Natural killer cell treated with Interleukin-12 subunit alpha and Interleukin-12 subunit beta and Interleukin-15 and Interleukin-18, amount 100 ng/mL, for 72 hours (primary cell): Measurements from ENCODE around the gene ZC3H13. TPM values are rescaled to one million over a fixed set of nuclear protein-coding genes. Genes with fewer than 3 reads are reported as not detected.

Experiments
- ATAC-seq, 2 donors: fragments of 150-1000 bp; cut with Tn5 transposase in 1 of 2; sonication (Bioruptor Pico), chemical (Tn5 transposase) in 1 of 2; 2 replicates each; pipeline ENCODE4 v1.10.0; 2021
- DNase-seq: peaks from one replicate; pipeline ENCODE4 v3.0.0; 2022; ENCODE audit warnings: low spot score
- H3K27ac Mint-ChIP-seq, 2 donors: 1 replicate in 1 of 2; 2 replicates in 1 of 2; pipeline ENCODE4 v1.8.0; 2022; ENCODE audit warnings: mixed read lengths in 2 of 2, mild to moderate bottlenecking in 1 of 2, moderate library complexity in 1 of 2
- H3K27me3 Mint-ChIP-seq, 2 donors: 1 replicate in 1 of 2; 2 replicates in 1 of 2; pipeline ENCODE4 v1.8.0; 2022; ENCODE audit warnings: mixed read lengths in 2 of 2
- H3K36me3 Mint-ChIP-seq: one replicate; pipeline ENCODE4 v1.8.0; 2022; ENCODE audit warnings: mixed read lengths
- H3K4me1 Mint-ChIP-seq, 2 donors: 1 replicate in 1 of 2; 2 replicates in 1 of 2; pipeline ENCODE4 v1.8.0; 2022; ENCODE audit warnings: low read depth in 2 of 2, mixed read lengths in 2 of 2, mild to moderate bottlenecking in 1 of 2
- H3K4me3 Mint-ChIP-seq: one replicate; pipeline ENCODE4 v1.8.0; 2022; ENCODE audit warnings: mixed read lengths
- H3K9me3 Mint-ChIP-seq: 2 replicates; pipeline ENCODE4 v1.8.0; 2022; ENCODE audit warnings: mixed read lengths
- total RNA-seq, 2 donors: library from RNA; stranded (reverse); gene quantifications; one replicate each; pipeline ENCODE4 v1.2.3, GENCODE V29; 2022

The ZC3H13 gene
- 10 to 100 TPM; 49.1 to 65.0 TPM for total RNA-seq

GRCh38 chr13:46052319-46053161 is at the start of gene ZC3H13:
TSS of gene ZC3H13 (minus strand) at chr13:46052746. CDS start at chr13:46045507, 7,239 bp downstream.
- Mint-ChIP-seq H3K36me3 (no peaks in the 10 kb centered on the region), H3K27me3 (peaks cover 9 to 10% of the 10 kb centered on the region in 2 donors), H3K27ac (peak within 1 kb of the TSS; percentile 89 to 96), H3K4me3 (peak within 1 kb of the TSS; percentile 86), H3K4me1 (peaks cover 20 to 22% of the 10 kb centered on the region in 2 donors), H3K9me3 (no peaks in the 10 kb centered on the region)
- DNase-seq (peak; percentile 93), ATAC-seq (peak; percentile 100)

- Mint-ChIP-seq H3K9me3 (no peaks in the 10 kb centered on the region), H3K27ac (no peak overlapping the region), H3K27me3 (peaks cover 10 to 14% of the 10 kb centered on the region in 2 donors), H3K4me3 (no peak overlapping the region), H3K36me3 (no peaks in the 10 kb centered on the region), H3K4me1 (peaks cover 0 to 4% of the 10 kb centered on the region in 2 donors)
- ATAC-seq: no peak
- DNase-seq: no peak
Observed at GRCh38 chr13:46102255-46102605, 49.7 kb upstream of the ZC3H13 start.

- DNase-seq (no peak), ATAC-seq (no peak)
- H3K4me1 Mint-ChIP-seq: no peaks in the 10 kb centered on the region
- H3K27me3 Mint-ChIP-seq: peaks cover 10 to 14% of the 10 kb centered on the region in 2 donors
- no peaks in the 10 kb centered on the region for H3K9me3 Mint-ChIP-seq
- no peak overlapping the region for H3K27ac Mint-ChIP-seq
- no peak overlapping the region for H3K4me3 Mint-ChIP-seq
- H3K36me3 Mint-ChIP-seq: no peaks in the 10 kb centered on the region
Observed at GRCh38 chr13:46101484-46102254, 49.1 kb upstream of the ZC3H13 start.

GRCh38 chr13:46101002-46101401 is 48.5 kb upstream of the ZC3H13 start:
- ATAC-seq (no peak), DNase-seq (no peak)
- no peaks in the 10 kb centered on the region for H3K9me3 Mint-ChIP-seq
- H3K27ac Mint-ChIP-seq: no peak overlapping the region
- no peaks in the 10 kb centered on the region for H3K4me1 Mint-ChIP-seq
- no peaks in the 10 kb centered on the region for H3K36me3 Mint-ChIP-seq
- peaks cover 13 to 20% of the 10 kb centered on the region in 2 donors for H3K27me3 Mint-ChIP-seq
- H3K4me3 Mint-ChIP-seq: no peak overlapping the region

GRCh38 chr13:46100191-46100815 is 47.8 kb upstream of the ZC3H13 start:
- Mint-ChIP-seq H3K36me3 (no peaks in the 10 kb centered on the region), H3K4me1 (no peaks in the 10 kb centered on the region), H3K9me3 (no peaks in the 10 kb centered on the region), H3K4me3 (no peak overlapping the region), H3K27me3 (peaks cover 13 to 22% of the 10 kb centered on the region in 2 donors), H3K27ac (no peak overlapping the region)
- DNase-seq (no peak), ATAC-seq (no peak)

- DNase-seq (no peak), ATAC-seq (no peak)
- Mint-ChIP-seq H3K4me3 (no peak overlapping the region), H3K36me3 (no peaks in the 10 kb centered on the region), H3K27me3 (peaks cover 17 to 19% of the 10 kb centered on the region in 2 donors), H3K9me3 (no peaks in the 10 kb centered on the region), H3K27ac (no peak overlapping the region), H3K4me1 (no peaks in the 10 kb centered on the region)
Observed at GRCh38 chr13:46097663-46098062, 45.1 kb upstream of the ZC3H13 start.

- ATAC-seq: no peak
- H3K4me3 Mint-ChIP-seq: no peak overlapping the region
- H3K4me1 Mint-ChIP-seq: no peaks in the 10 kb centered on the region
- H3K36me3 Mint-ChIP-seq: no peaks in the 10 kb centered on the region
- no peak for DNase-seq
- H3K27ac Mint-ChIP-seq: no peak overlapping the region
- H3K9me3 Mint-ChIP-seq: no peaks in the 10 kb centered on the region
- peaks cover 22 to 25% of the 10 kb centered on the region in 2 donors for H3K27me3 Mint-ChIP-seq
Observed at GRCh38 chr13:46097015-46097414, 44.5 kb upstream of the ZC3H13 start.

- H3K27me3 Mint-ChIP-seq: peaks cover 23 to 35% of the 10 kb centered on the region in 2 donors
- ATAC-seq (peak in 1 of 2 donors; percentile 9), DNase-seq (no peak)
- H3K36me3 Mint-ChIP-seq: no peaks in the 10 kb centered on the region
- H3K4me1 Mint-ChIP-seq: no peaks in the 10 kb centered on the region
- no peak overlapping the region for H3K4me3 Mint-ChIP-seq
- H3K9me3 Mint-ChIP-seq: no peaks in the 10 kb centered on the region
- H3K27ac Mint-ChIP-seq: no peak overlapping the region
Observed at GRCh38 chr13:46094478-46094877, 41.9 kb upstream of the ZC3H13 start.

- no peak for DNase-seq
- Mint-ChIP-seq H3K4me3 (no peak overlapping the region), H3K4me1 (no peaks in the 10 kb centered on the region), H3K27me3 (peaks cover 18 to 35% of the 10 kb centered on the region in 2 donors), H3K9me3 (no peaks in the 10 kb centered on the region), H3K36me3 (no peaks in the 10 kb centered on the region), H3K27ac (no peak overlapping the region)
- no peak for ATAC-seq
Observed at GRCh38 chr13:46088821-46089562, 36.4 kb upstream of the ZC3H13 start.

- no peak for ATAC-seq
- Mint-ChIP-seq H3K27ac (no peak overlapping the region), H3K4me1 (no peaks in the 10 kb centered on the region), H3K27me3 (peaks cover 16 to 21% of the 10 kb centered on the region in 2 donors), H3K4me3 (no peak overlapping the region), H3K9me3 (no peaks in the 10 kb centered on the region), H3K36me3 (no peaks in the 10 kb centered on the region)
- no peak for DNase-seq
Observed at GRCh38 chr13:46087481-46087880, 34.9 kb upstream of the ZC3H13 start.

- no peak overlapping the region for H3K27ac Mint-ChIP-seq
- no peaks in the 10 kb centered on the region for H3K9me3 Mint-ChIP-seq
Observed at GRCh38 chr13:46086985-46087384, 34.4 kb upstream of the ZC3H13 start.

GRCh38 chr13:46086421-46086922 is 33.9 kb upstream of the ZC3H13 start:
- Mint-ChIP-seq H3K36me3 (no peaks in the 10 kb centered on the region), H3K9me3 (no peaks in the 10 kb centered on the region), H3K4me3 (no peak overlapping the region), H3K4me1 (no peaks in the 10 kb centered on the region), H3K27me3 (peaks cover 12 to 13% of the 10 kb centered on the region in 2 donors), H3K27ac (no peak overlapping the region)
- DNase-seq: no peak
- ATAC-seq: no peak

More at GRCh38 chr13:46086985-46087384, 34.4 kb upstream of the ZC3H13 start:
- H3K36me3 Mint-ChIP-seq: no peaks in the 10 kb centered on the region
- peaks cover 13 to 16% of the 10 kb centered on the region in 2 donors for H3K27me3 Mint-ChIP-seq
- no peak for DNase-seq
- H3K4me1 Mint-ChIP-seq: no peaks in the 10 kb centered on the region
- no peak overlapping the region for H3K4me3 Mint-ChIP-seq
- no peak for ATAC-seq

GRCh38 chr13:46085737-46086136 is 33.2 kb upstream of the ZC3H13 start:
- Mint-ChIP-seq H3K36me3 (no peaks in the 10 kb centered on the region), H3K4me3 (no peak overlapping the region), H3K9me3 (no peaks in the 10 kb centered on the region), H3K27me3 (peaks cover 7 to 8% of the 10 kb centered on the region in 2 donors), H3K27ac (no peak overlapping the region), H3K4me1 (no peaks in the 10 kb centered on the region)
- DNase-seq (no peak), ATAC-seq (no peak)
